ENCODE measurements around the gene BRI3. TPM values are rescaled to one million over a fixed set of nuclear protein-coding genes. Genes with fewer than 3 reads are reported as not detected.

BRI3 gene
- total and polyA plus RNA-seq, 2 of the 13 experiments (the other 11 are each of a cell fraction or from before 2014, with no cell fraction given) = 54.0 to 103 TPM

DNA sequence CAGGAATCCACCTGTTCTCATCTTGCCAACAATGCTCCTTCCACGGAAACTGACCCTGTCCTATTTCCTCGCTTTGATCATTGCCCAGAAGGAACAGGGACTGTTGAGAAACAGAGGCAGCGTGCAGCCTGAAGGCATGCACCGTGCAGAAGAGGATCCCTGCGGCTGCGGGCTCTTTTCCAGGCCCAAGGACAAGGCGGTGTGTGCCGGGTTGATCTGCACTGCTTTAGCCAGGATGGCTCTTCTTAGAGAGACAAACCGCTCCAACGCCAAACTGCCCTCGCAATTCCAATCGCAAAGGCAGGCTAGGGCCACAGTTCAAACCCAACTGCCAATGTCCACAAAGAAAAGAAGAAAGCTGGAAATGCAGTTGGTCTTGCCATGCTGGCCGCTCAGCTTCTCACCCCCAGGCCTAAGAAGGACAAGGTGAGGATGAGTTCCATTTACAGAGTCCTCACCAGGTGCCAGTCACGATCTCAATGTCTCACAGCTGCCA lies 26.5 kb downstream of the BRI3 start (continued):
- TF ChIP-seq ZFP36L2 (CRISPR knock-in tag; IDR thresholded peaks at IDR 0.05) = no peak
- TF ChIP-seq, protein P1, sequence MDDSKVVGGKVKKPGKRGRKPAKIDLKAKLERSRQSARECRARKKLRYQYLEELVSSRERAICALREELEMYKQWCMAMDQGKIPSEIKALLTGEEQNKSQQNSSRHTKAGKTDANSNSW (CRISPR knock-in tag; IDR thresholded peaks at IDR 0.05; ENCODE audit: borderline replicate concordance) = no peak
- no peak for TF ChIP-seq ELF3 (CRISPR knock-in tag; IDR thresholded peaks at IDR 0.05)
- TF ChIP-seq SUZ12 (IDR thresholded peaks at IDR 0.05; ENCODE audit: low read depth, low read length) = no peak
- no peak for TF ChIP-seq ARID4A (CRISPR knock-in tag; IDR thresholded peaks at IDR 0.05; ENCODE audit: borderline replicate concordance)
- TF ChIP-seq U2AF2 (IDR thresholded peaks at IDR 0.05; ENCODE audit: low read depth, low read length) = no peak
- TF ChIP-seq, protein P2, sequence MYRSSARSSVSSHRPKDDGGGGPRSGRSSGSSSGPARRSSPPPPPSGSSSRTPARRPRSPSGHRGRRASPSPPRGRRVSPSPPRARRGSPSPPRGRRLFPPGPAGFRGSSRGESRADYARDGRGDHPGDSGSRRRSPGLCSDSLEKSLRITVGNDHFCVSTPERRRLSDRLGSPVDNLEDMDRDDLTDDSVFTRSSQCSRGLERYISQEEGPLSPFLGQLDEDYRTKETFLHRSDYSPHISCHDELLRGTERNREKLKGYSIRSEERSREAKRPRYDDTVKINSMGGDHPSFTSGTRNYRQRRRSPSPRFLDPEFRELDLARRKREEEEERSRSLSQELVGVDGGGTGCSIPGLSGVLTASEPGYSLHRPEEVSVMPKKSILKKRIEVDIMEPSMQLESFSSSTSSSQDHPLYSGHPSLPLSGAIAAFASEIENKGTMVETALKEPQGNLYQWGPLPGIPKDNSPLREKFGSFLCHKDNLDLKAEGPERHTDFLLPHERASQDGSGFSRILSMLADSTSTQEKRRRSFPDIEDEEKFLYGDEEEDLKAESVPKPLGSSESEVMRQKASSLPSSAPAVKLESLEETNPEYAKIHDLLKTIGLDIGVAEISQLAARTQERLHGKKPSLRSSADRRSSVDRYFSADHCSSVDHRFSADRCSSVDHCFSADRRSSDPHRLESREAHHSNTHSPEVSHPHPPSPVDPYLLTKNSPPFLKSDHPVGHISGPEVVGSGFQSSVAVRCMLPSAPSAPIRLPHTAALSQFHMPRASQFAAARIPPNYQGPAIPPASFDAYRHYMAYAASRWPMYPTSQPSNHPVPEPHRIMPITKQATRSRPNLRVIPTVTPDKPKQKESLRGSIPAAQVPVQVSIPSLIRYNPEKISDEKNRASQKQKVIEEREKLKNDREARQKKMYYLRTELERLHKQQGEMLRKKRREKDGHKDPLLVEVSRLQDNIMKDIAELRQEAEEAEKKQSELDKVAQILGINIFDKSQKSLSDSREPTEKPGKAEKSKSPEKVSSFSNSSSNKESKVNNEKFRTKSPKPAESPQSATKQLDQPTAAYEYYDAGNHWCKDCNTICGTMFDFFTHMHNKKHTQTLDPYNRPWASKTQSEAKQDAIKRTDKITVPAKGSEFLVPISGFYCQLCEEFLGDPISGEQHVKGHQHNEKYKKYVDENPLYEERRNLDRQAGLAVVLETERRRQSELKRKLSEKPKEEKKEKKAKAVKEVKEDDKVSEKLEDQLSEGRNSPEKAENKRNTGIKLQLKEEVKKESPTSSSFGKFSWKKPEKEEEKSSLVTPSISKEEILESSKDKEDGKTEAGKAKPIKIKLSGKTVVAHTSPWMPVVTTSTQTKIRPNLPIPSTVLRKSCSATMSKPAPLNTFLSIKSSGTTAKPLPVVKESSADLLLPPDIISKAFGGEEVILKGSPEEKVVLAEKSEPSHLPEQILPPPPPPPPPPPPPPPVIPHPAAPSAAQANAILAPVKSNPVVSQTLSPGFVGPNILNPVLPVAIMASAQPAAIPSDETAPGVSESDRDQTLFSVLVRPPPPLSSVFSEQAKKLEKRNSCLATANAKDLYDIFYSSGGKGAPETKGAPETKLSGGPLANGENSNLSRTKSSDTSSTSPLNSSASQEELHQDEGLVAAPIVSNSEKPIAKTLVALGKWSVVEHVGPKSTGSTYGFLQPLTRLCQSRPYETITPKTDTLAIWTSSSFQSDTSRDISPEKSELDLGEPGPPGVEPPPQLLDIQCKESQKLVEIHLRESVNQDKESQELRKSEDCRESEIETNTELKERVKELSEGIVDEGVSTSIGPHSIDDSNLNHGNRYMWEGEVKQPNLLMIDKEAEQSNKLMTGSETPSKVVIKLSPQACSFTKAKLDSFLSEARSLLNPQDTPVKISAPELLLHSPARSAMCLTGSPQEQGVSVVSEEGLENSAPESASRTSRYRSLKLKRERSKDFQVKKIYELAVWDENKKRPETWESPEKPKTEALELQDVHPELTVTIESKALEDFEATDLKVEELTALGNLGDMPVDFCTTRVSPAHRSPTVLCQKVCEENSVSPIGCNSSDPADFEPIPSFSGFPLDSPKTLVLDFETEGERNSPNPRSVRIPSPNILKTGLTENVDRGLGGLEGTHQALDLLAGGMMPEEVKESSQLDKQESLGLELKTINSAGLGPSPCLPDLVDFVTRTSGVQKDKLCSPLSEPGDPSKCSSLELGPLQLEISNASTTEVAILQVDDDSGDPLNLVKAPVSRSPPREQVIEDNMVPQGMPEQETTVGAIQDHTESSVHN (CRISPR knock-in tag; IDR thresholded peaks at IDR 0.05) = no peak
- no peak for TF ChIP-seq ZNF253 (CRISPR knock-in tag; IDR thresholded peaks at IDR 0.05; ENCODE audit: borderline replicate concordance)
- no peak for TF ChIP-seq ZNF451 (CRISPR knock-in tag; IDR thresholded peaks at IDR 0.05)
- no peak for TF ChIP-seq ISL2 (CRISPR knock-in tag; IDR thresholded peaks at IDR 0.05)
- no peak for TF ChIP-seq E2F5 (CRISPR knock-in tag; conservative IDR thresholded peaks at IDR 0.05)
